Spleen (tissue), 13 donors: ENCODE data around the gene CARM1. TPM values are rescaled to one million over a fixed set of nuclear protein-coding genes. Genes with fewer than 3 reads are reported as not detected.

Experiments used
- DNase-seq: peaks from one replicate; pipeline ENCODE4 v3.0.0-alpha.2; 2020
- H3K27ac ChIP-seq, 8 donors: fragments of 200-600 bp; sonication (generic) in 7 of 8; 1 replicate in 4 of 8; 2 replicates in 4 of 8; pipeline versions ENCODE4 v1.5.0 to v1.8.0; 2016 to 2021; ENCODE audit warnings: inconsistent platforms in 4 of 8, mild to moderate bottlenecking in 4 of 8, moderate library complexity in 1 of 8
- H3K27me3 ChIP-seq, 7 donors: fragments of 200-600 bp; sonication (generic) in 6 of 7; replicated peaks in 1 of 7; 1 replicate in 4 of 7; 2 replicates in 3 of 7; pipeline versions ENCODE4 v1.5.0 to v1.8.0; 2016 to 2021; ENCODE audit warnings: inconsistent platforms in 3 of 7, mild to moderate bottlenecking in 1 of 7
- H3K36me3 ChIP-seq, 6 donors: fragments of 200-600 bp; sonication (generic) in 5 of 6; 1 replicate in 4 of 6; 2 replicates in 2 of 6; pipeline versions ENCODE4 v1.5.0 to v1.8.0; 2016 to 2021; ENCODE audit warnings: inconsistent platforms in 2 of 6
- H3K4me1 ChIP-seq, 6 donors: fragments of 200-600 bp; sonication (generic) in 5 of 6; 1 replicate in 3 of 6; 2 replicates in 3 of 6; pipeline versions ENCODE4 v1.5.0 to v1.8.0; 2016 to 2021; ENCODE audit warnings: inconsistent platforms in 3 of 6
- H3K4me3 ChIP-seq, 8 donors: fragments of 200-600 bp; sonication (generic) in 7 of 8; 1 replicate in 4 of 8; 2 replicates in 4 of 8; pipeline versions ENCODE4 v1.5.0 to v1.8.0; 2016 to 2021; ENCODE audit warnings: inconsistent platforms in 4 of 8, mild to moderate bottlenecking in 4 of 8, moderate library complexity in 2 of 8
- H3K9me3 ChIP-seq, 8 donors: fragments of 200-600 bp; sonication (generic) in 7 of 8; 1 replicate in 4 of 8; 2 replicates in 4 of 8; pipeline versions ENCODE4 v1.5.0 to v1.8.0; 2016 to 2021; ENCODE audit warnings: inconsistent platforms in 4 of 8
- CTCF ChIP-seq, 11 experiments: fragments of 200-600 bp in 7 of 11; fragments of 450-650 bp in 4 of 11; sonication (generic) in 4 of 11; IDR thresholded peaks in 8 of 11; conservative IDR thresholded peaks in 3 of 11; 1 replicate in 7 of 11; 2 replicates in 4 of 11; pipeline versions ENCODE4 v1.4.0 to v1.8.0; 2016 to 2021; ENCODE audit warnings: antibody characterized with exemption in 11 of 11, inconsistent platforms in 4 of 11, mild to moderate bottlenecking in 1 of 11
- POLR2A ChIP-seq, 3 donors: fragments of 450-650 bp; IDR thresholded peaks; one replicate each; pipeline ENCODE4 v1.5.1; 2017; ENCODE audit warnings: antibody characterized with exemption in 3 of 3, mild to moderate bottlenecking in 1 of 3
- POLR2AphosphoS5 ChIP-seq, 3 donors: sonication (generic); formaldehyde crosslinking; IDR thresholded peaks; one replicate each; pipeline ENCODE4 v1.5.1; 2017; ENCODE audit warnings: antibody characterized with exemption in 3 of 3
- WGBS, 5 donors: extraction: QIAGEN DNeasy Blood & Tissue Kit in 3 of 5; methylation state at CpG; one replicate each; pipeline versions ENCODE4 v1.1.5 to v1.1.7; 2013 to 2018; 5-methylcytosine and 5-hydroxymethylcytosine counted together
- intact Hi-C: fragments of 100-400 bp; cut with DNase I; formaldehyde crosslinking; loops from one replicate; pipeline ENCODE4 v1.15.0; 2023; ENCODE audit warnings: low total_unique reads
- long read RNA-seq, 2 donors: transcript quantifications; one replicate each; lab custom pipeline, GENCODE V29; 2026
- polyA plus RNA-seq, 3 donors: library from polyadenylated mRNA; stranded (reverse); fragments of 200-250 nt; gene quantifications; one replicate each; pipeline ENCODE4 v1.2.1, GENCODE V29; 2013
- total RNA-seq, 7 donors: library from RNA; depleted of rRNA in 3 of 7; stranded (reverse); fragments of >200 nt in 3 of 7; fragmentation: NEBNext Ultra II Directional in 4 of 7; extraction: Animal tissue kit (Norgen Biotek cat#: 25700) in 4 of 7; gene quantifications; one replicate each; pipeline versions ENCODE4 v1.1.0 to v1.2.1, GENCODE V29; 2016 to 2021
- donor health status: healthy with polysubstance abuse.
- donor health status: DM: no; HTN: no; CAD: no; lungs with moderate emphysema.
- donor health status: DM: no; HTN: no; CAD: no.
- donor health status: Bipolar disorder and iron deficiency.
- donor health status: healthy.
- donor health status: DM: no; HTN: no; CAD: no.
- donor health status: DM: yes; HTN: yes; CAD: no.

The CARM1 gene
- 10 to 100 TPM; 18.2 to 32.0 (median 29.4) TPM for total RNA-seq
- 10 to 100 TPM; 13.6 to 25.7 (median 13.7) TPM for polyA plus RNA-seq
- long read RNA-seq, donor 1, transcript CARM1-202 (15 exons, 2,722 nt), result major isoform, 7 of 10 reads
- long read RNA-seq, donor 1, partial matches to known transcripts, result 0 of 10 reads
- long read RNA-seq, donor 1, other reads (novel, unspliced or antisense), result 0 of 10 reads
- long read RNA-seq, donor 2, transcript CARM1-202 (15 exons, 2,722 nt), result major isoform, 10 of 11 reads
- long read RNA-seq, donor 2, partial matches to known transcripts, result 0 of 11 reads
- long read RNA-seq, donor 2, other reads (novel, unspliced or antisense), result 0 of 11 reads

GRCh38 chr19:10870955-10871603 lies at the start of gene CARM1:
CARM1 (plus strand) TSS chr19:10871553; CDS start chr19:10871703, 150 bp downstream.
- Histone ChIP-seq H3K27me3 (peaks cover 0 to 4% (median 0%) of the 10 kb centered on the region in 7 donors), H3K4me3 (peak within 1 kb of the TSS; percentile 49 to 92 (median 68)), H3K36me3 (peaks cover 0 to 17% (median 0%) of the 10 kb centered on the region in 6 donors), H3K27ac (peak within 1 kb of the TSS in 7 of 8 donors; percentile 70 to 91 (median 83)), H3K4me1 (peaks cover 4 to 77% (median 34%) of the 10 kb centered on the region in 6 donors), H3K9me3 (no peaks in the 10 kb centered on the region)
- intact Hi-C loops, result no loop called here
- TF ChIP-seq POLR2AphosphoS5 (IDR thresholded peaks at IDR 0.05) (peak in 2 of 3 donors; percentile 72 to 75), POLR2A (IDR thresholded peaks at IDR 0.05) (no peak), CTCF (IDR thresholded peaks at IDR 0.05 in 8 of 11, conservative IDR thresholded peaks at IDR 0.05 in 3 of 11) (peak; percentile 50 to 95 (median 86))
- peak; percentile 100 for DNase-seq
- 0 to 1% (median 1%) methylated on average over 4 to 98 of the region's 99 CpGs for WGBS, 5 donors

- no peak overlapping the region for H3K4me3 ChIP-seq
- intact Hi-C loops, result no loop called here
- DNase-seq, result peak; percentile 53
- H3K9me3 ChIP-seq, result no peaks in the 10 kb centered on the region
- WGBS, 5 donors, result 81 to 94% (median 93%) methylated on average over 7 to 12 of the region's 12 CpGs
- no peaks in the 10 kb centered on the region for H3K27me3 ChIP-seq
- peaks cover 0 to 10% (median 0%) of the 10 kb centered on the region in 6 donors for H3K4me1 ChIP-seq
- peaks cover 5 to 100% (median 88%) of the 10 kb centered on the region in 6 donors for H3K36me3 ChIP-seq
- no peak overlapping the region for H3K27ac ChIP-seq
- TF ChIP-seq CTCF (IDR thresholded peaks at IDR 0.05 in 8 of 11, conservative IDR thresholded peaks at IDR 0.05 in 3 of 11) (no peak), POLR2AphosphoS5 (IDR thresholded peaks at IDR 0.05) (peak in 1 of 3 donors; percentile 46)
Observed at GRCh38 chr19:10823690-10824089, 47.7 kb upstream of the CARM1 start.

DNA sequence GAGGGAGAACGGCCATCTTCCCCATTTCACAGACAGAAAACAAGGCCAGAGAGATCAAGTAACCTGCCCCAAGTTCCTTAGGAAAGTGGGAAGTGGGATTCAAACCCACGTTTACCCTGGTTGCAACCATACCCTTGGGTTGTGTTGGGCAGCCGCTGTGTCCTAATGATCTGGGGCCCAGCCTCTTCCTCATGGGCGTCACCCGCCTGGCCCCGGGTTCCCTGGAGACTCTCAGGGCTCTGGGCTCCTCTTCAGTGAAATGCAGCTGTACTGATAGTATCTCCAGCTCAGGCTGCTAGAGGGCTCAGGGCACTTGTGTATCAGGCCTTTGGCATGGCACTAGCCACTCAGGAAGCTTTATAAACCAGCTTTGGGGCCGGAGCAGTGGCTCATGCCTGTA lies 45.1 kb upstream of the CARM1 start:
- H3K4me1 ChIP-seq, result peaks cover 0 to under 1% (median 0%) of the 10 kb centered on the region in 6 donors
- DNase-seq, result peak; percentile 15
- TF ChIP-seq POLR2AphosphoS5 (IDR thresholded peaks at IDR 0.05) (no peak), CTCF (IDR thresholded peaks at IDR 0.05 in 8 of 11, conservative IDR thresholded peaks at IDR 0.05 in 3 of 11) (no peak), POLR2A (IDR thresholded peaks at IDR 0.05) (no peak)
- H3K27ac ChIP-seq, result no peak overlapping the region
- peaks cover 5 to 100% (median 97%) of the 10 kb centered on the region in 6 donors for H3K36me3 ChIP-seq
- H3K9me3 ChIP-seq, result no peaks in the 10 kb centered on the region
- no peaks in the 10 kb centered on the region for H3K27me3 ChIP-seq
- WGBS, 5 donors, result 76 to 83% (median 82%) methylated on average over 7 of the region's 7 CpGs
- no peak overlapping the region for H3K4me3 ChIP-seq
- intact Hi-C loops, result no loop called here

DNA sequence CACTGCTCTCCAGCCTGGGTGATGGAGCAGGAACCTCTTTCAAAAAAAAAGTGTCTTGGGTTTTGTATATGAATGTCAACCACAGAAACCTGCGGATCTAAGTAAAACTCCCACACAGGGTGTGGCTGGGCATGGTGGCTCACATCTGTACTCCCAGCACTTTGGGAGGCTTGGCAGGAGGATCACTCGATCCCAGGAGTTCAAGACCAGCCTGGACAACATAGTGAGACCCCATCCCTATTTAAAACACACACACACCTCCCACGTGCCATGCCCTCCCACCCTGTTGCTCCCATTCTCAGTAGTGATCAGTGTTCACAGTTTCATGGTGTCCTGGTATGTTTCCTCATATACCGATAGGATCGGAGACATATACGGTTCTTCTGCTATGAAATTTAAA lies 44.5 kb upstream of the CARM1 start:
- peak; percentile 23 for DNase-seq
- H3K36me3 ChIP-seq, result peaks cover 5 to 100% (median 97%) of the 10 kb centered on the region in 6 donors
- no peak overlapping the region for H3K27ac ChIP-seq
- no peak overlapping the region for H3K4me3 ChIP-seq
- H3K9me3 ChIP-seq, result no peaks in the 10 kb centered on the region
- TF ChIP-seq CTCF (IDR thresholded peaks at IDR 0.05 in 8 of 11, conservative IDR thresholded peaks at IDR 0.05 in 3 of 11), result no peak
- intact Hi-C loops, result no loop called here
- no peaks in the 10 kb centered on the region for H3K4me1 ChIP-seq
- WGBS, 5 donors, result 92 to 96% (median 95%) methylated on average over 4 to 6 of the region's 6 CpGs
- no peaks in the 10 kb centered on the region for H3K27me3 ChIP-seq
